Suprapubic skin (tissue), 3 donors: ENCODE results near the gene PRR36.

Source experiments
- POLR2A ChIP-seq, 2 donors: fragments of 450-650 bp; IDR thresholded peaks; one replicate each; pipeline ENCODE4 v1.6.1; 2017; ENCODE audit warnings: antibody characterized with exemption in 2 of 2, mild to moderate bottlenecking in 2 of 2, moderate library complexity in 2 of 2
- TF ChIP-seq, protein P1 (sequence below), 2 donors: fragments of 200-600 bp in 1 of 2; fragments of 450-650 bp in 1 of 2; sonication (generic) in 1 of 2; IDR thresholded peaks; one replicate each; pipeline ENCODE4 v1.5.1; 2016 to 2019; ENCODE audit warnings: antibody characterized with exemption in 2 of 2, mild to moderate bottlenecking in 1 of 2, moderate library complexity in 1 of 2

DNA sequence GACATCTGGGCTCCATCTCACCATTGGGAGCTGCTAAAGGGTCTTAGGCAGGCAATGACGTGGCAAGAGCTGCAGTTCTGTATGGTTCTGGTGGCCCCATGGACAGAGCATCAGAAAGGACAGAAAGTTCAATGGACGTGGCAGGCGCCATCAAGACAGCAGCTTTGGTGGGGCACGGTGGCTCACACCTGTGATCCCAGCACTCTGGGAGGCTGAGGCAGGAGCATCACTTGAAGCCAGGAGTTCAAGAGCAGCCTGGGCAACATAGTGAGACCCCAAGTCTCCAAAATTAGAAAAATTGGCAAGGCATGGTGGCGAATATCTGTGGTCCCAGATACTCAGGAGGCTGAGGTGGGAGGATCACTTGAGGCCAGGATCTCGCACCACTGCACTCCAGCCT lies 34.7 kb downstream of the PRR36 start:
- TF ChIP-seq, protein P1, sequence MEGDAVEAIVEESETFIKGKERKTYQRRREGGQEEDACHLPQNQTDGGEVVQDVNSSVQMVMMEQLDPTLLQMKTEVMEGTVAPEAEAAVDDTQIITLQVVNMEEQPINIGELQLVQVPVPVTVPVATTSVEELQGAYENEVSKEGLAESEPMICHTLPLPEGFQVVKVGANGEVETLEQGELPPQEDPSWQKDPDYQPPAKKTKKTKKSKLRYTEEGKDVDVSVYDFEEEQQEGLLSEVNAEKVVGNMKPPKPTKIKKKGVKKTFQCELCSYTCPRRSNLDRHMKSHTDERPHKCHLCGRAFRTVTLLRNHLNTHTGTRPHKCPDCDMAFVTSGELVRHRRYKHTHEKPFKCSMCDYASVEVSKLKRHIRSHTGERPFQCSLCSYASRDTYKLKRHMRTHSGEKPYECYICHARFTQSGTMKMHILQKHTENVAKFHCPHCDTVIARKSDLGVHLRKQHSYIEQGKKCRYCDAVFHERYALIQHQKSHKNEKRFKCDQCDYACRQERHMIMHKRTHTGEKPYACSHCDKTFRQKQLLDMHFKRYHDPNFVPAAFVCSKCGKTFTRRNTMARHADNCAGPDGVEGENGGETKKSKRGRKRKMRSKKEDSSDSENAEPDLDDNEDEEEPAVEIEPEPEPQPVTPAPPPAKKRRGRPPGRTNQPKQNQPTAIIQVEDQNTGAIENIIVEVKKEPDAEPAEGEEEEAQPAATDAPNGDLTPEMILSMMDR (IDR thresholded peaks at IDR 0.05) = no peak
- TF ChIP-seq POLR2A (IDR thresholded peaks at IDR 0.05) = no peak
